ENCODE results near the gene RBM47. TPM values are rescaled to one million over a fixed set of nuclear protein-coding genes. Genes with fewer than 3 reads are reported as not detected.

Gene RBM47
- total RNA-seq, 1 donor from 2014 or later: 0.11 TPM

- H3K27me3 Mint-ChIP-seq (ENCODE audit: unreplicated experiment): peaks cover 47% of the 10 kb centered on the region
- H3K27ac Mint-ChIP-seq (ENCODE audit: unreplicated experiment): no peak overlapping the region
- H3K4me1 Mint-ChIP-seq (ENCODE audit: unreplicated experiment): peaks cover 24% of the 10 kb centered on the region
- no peak for TF ChIP-seq CTCF (IDR thresholded peaks at IDR 0.05)
- no peak for DNase-seq (ENCODE audit: extremely low spot score, unreplicated experiment)
- H3K4me3 Mint-ChIP-seq (ENCODE audit: unreplicated experiment): no peak overlapping the region
- H3K9me3 Mint-ChIP-seq (ENCODE audit: unreplicated experiment): peaks cover 3% of the 10 kb centered on the region
- H3K36me3 Mint-ChIP-seq (ENCODE audit: unreplicated experiment): no peaks in the 10 kb centered on the region
Measured at GRCh38 chr4:40626183-40626990, 3.3 kb downstream of the RBM47 start.

- peaks cover 11% of the 10 kb centered on the region for H3K4me1 Mint-ChIP-seq (ENCODE audit: unreplicated experiment)
- no peak overlapping the region for H3K27ac Mint-ChIP-seq (ENCODE audit: unreplicated experiment)
- no peak overlapping the region for H3K4me3 Mint-ChIP-seq (ENCODE audit: unreplicated experiment)
Measured at GRCh38 chr4:40623707-40624106, 6.0 kb downstream of the RBM47 start.

GRCh38 chr4:40622913-40623312, 6.8 kb downstream of the RBM47 start:
- DNase-seq (ENCODE audit: extremely low spot score, unreplicated experiment): no peak
- Mint-ChIP-seq H3K4me3 (ENCODE audit: unreplicated experiment) (no peak overlapping the region), H3K27ac (ENCODE audit: unreplicated experiment) (no peak overlapping the region), H3K9me3 (ENCODE audit: unreplicated experiment) (peaks cover 3% of the 10 kb centered on the region), H3K27me3 (ENCODE audit: unreplicated experiment) (peaks cover 24% of the 10 kb centered on the region), H3K36me3 (ENCODE audit: unreplicated experiment) (no peaks in the 10 kb centered on the region), H3K4me1 (ENCODE audit: unreplicated experiment) (peaks cover 8% of the 10 kb centered on the region)
- TF ChIP-seq CTCF (IDR thresholded peaks at IDR 0.05): no peak

More at GRCh38 chr4:40623707-40624106, 6.0 kb downstream of the RBM47 start:
- TF ChIP-seq CTCF (IDR thresholded peaks at IDR 0.05): no peak
- Mint-ChIP-seq H3K27me3 (ENCODE audit: unreplicated experiment) (peaks cover 32% of the 10 kb centered on the region), H3K36me3 (ENCODE audit: unreplicated experiment) (no peaks in the 10 kb centered on the region), H3K9me3 (ENCODE audit: unreplicated experiment) (peaks cover 3% of the 10 kb centered on the region)
- DNase-seq (ENCODE audit: extremely low spot score, unreplicated experiment): no peak

- Mint-ChIP-seq H3K9me3 (ENCODE audit: unreplicated experiment) (peaks cover 3% of the 10 kb centered on the region), H3K36me3 (ENCODE audit: unreplicated experiment) (no peaks in the 10 kb centered on the region), H3K4me3 (ENCODE audit: unreplicated experiment) (no peak overlapping the region), H3K27ac (ENCODE audit: unreplicated experiment) (no peak overlapping the region), H3K27me3 (ENCODE audit: unreplicated experiment) (peaks cover 14% of the 10 kb centered on the region), H3K4me1 (ENCODE audit: unreplicated experiment) (peaks cover 8% of the 10 kb centered on the region)
- TF ChIP-seq CTCF (IDR thresholded peaks at IDR 0.05): no peak
- no peak for DNase-seq (ENCODE audit: extremely low spot score, unreplicated experiment)
Measured at GRCh38 chr4:40621592-40622512, 7.8 kb downstream of the RBM47 start.

GRCh38 chr4:40621229-40621591, 8.5 kb downstream of the RBM47 start:
- no peak for DNase-seq (ENCODE audit: extremely low spot score, unreplicated experiment)
- Mint-ChIP-seq H3K4me1 (ENCODE audit: unreplicated experiment) (peaks cover 5% of the 10 kb centered on the region), H3K36me3 (ENCODE audit: unreplicated experiment) (no peaks in the 10 kb centered on the region), H3K27ac (ENCODE audit: unreplicated experiment) (no peak overlapping the region), H3K9me3 (ENCODE audit: unreplicated experiment) (peaks cover 3% of the 10 kb centered on the region), H3K27me3 (ENCODE audit: unreplicated experiment) (peaks cover 8% of the 10 kb centered on the region), H3K4me3 (ENCODE audit: unreplicated experiment) (no peak overlapping the region)
- no peak for TF ChIP-seq CTCF (IDR thresholded peaks at IDR 0.05)

Measured in osteocyte (in vitro differentiated cells).